ENCODE results near the gene BMP2K. TPM values are rescaled to one million over a fixed set of nuclear protein-coding genes. Genes with fewer than 3 reads are reported as not detected.
"Not testable (repeated sequence)": the region's sequence is repeated elsewhere in the genome, so short reads cannot be mapped to it uniquely, and the experiment has no call there.

Gene BMP2K
- total RNA-seq, 1 donor from 2014 or later = 25.2 TPM

DNA sequence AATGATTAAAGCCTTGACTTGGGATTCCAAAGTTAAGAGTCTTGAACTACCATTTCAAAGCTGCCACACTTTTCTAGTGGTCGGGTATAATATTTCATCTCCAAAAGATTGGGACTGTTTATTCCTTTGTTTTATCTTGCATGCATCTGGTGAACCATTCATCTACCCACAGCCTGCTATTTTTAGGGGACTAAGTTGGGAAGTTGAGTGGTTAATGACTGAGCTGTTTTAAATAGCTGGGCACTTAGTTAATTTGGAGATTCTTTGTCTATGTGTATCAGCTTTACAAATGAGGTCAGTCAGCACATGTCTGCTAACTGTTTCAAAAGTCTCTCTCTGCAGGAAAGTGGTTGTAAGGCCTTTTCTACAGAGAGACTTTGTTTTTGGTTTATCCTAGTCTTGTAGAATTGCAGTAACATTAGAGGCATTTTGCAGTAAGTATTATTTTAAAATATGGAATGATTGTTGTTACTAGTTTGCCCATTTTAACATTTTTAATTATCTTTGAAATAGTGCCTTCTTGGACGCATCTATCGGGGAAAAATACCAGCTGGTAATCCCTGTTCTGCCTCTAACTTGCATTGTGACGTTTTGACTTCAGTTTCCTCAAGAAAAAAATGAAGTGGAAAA lies 8.2 kb downstream of the BMP2K start:
- no peaks in the 10 kb centered on the region for H3K27me3 ChIP-seq (ENCODE audit: control insufficient read depth, insufficient read depth, low read length)
- TF ChIP-seq, protein P1, sequence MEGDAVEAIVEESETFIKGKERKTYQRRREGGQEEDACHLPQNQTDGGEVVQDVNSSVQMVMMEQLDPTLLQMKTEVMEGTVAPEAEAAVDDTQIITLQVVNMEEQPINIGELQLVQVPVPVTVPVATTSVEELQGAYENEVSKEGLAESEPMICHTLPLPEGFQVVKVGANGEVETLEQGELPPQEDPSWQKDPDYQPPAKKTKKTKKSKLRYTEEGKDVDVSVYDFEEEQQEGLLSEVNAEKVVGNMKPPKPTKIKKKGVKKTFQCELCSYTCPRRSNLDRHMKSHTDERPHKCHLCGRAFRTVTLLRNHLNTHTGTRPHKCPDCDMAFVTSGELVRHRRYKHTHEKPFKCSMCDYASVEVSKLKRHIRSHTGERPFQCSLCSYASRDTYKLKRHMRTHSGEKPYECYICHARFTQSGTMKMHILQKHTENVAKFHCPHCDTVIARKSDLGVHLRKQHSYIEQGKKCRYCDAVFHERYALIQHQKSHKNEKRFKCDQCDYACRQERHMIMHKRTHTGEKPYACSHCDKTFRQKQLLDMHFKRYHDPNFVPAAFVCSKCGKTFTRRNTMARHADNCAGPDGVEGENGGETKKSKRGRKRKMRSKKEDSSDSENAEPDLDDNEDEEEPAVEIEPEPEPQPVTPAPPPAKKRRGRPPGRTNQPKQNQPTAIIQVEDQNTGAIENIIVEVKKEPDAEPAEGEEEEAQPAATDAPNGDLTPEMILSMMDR (IDR thresholded peaks at IDR 0.05; ENCODE audit: insufficient read depth, low read length, poor library complexity, severe bottlenecking) = no peak
- no peak overlapping the region for H3K4me3 ChIP-seq (ENCODE audit: low read depth, low read length)
- no peak for DNase-seq (ENCODE audit: low read depth)
- no peaks in the 10 kb centered on the region for H3K36me3 ChIP-seq (ENCODE audit: control insufficient read depth, insufficient read depth, low read length)

DNA sequence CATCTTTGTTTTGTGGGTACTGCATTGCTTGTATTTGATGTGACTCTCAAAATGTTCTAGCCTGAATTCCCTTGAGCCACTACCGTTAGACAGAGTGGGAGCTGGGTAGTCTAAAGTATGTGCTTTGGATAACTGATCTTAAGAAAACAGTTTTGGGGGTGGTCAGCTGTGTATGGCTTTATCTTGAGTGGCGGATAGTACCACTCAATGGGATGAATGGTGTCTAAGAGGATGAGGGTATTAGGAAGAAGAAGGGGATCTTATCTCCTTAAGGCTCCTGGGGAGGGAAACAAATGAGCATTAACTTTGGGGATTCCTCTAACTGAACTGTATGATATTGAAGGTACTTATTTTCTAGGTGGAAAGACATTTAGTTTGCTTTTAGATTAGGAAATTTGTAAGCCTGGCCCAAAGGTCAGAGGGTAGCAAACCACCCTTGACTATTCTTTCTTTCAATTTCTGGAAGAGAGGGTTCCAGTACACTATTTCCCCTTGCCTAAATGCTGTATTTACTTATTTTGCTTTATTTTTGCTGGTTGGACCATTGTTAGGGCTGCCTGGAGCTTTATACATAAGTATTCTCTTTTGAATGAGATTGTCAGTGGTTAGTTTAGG lies 11.3 kb downstream of the BMP2K start:
- TF ChIP-seq, protein P1 (IDR thresholded peaks at IDR 0.05; ENCODE audit: insufficient read depth, low read length, poor library complexity, severe bottlenecking) = no peak

DNA sequence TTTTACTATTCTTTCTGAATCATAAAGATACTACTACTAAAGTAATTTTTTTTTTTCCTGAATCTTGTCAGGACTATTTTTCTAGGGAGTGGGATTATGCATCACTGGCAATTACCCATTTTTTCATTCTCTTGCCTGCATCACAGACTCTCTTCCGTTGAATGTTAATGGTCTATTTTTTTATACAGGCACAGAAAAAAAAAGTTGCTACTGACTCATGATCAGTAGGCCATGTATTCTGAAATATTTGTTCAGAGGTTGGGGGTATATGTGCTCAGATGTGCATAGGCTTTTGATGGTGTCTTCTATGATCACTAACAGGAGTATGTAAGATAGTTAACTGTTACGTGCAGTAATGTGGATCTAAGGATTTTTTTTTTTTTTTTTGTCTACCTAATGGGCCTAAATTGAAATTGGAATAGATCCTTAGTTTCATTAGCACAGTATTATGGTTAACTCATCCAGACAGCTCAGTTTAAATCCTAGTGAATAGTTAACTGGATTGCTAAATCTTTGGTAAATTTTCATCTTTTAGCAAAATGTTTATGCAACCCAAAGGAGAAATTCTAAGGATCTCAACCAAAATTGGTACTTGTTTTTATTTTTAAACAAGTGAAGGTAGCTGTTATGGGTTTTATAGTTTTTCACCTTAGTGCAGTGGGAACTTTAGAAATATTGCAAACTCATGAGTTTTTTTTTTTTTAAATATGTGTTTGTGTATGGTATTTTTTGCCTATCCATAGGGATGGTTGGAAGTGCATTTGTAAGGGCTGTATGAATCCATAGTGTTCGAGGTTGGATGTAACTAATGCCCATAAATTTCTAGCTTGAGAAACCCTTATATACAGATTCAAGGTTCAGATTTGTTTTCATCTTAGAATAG lies 12.1 kb downstream of the BMP2K start:
- Histone ChIP-seq H3K27me3 (ENCODE audit: control insufficient read depth, insufficient read depth, low read length) (no peaks in the 10 kb centered on the region), H3K4me3 (ENCODE audit: low read depth, low read length) (no peak overlapping the region), H3K36me3 (ENCODE audit: control insufficient read depth, insufficient read depth, low read length) (no peaks in the 10 kb centered on the region)
- TF ChIP-seq, protein P1 (IDR thresholded peaks at IDR 0.05; ENCODE audit: insufficient read depth, low read length, poor library complexity, severe bottlenecking) = no peak
- DNase-seq (ENCODE audit: low read depth) = no peak

More for the DNA sequence above, 11.3 kb downstream of the BMP2K start:
- no peak overlapping the region for H3K4me3 ChIP-seq (ENCODE audit: low read depth, low read length)
- no peaks in the 10 kb centered on the region for H3K27me3 ChIP-seq (ENCODE audit: control insufficient read depth, insufficient read depth, low read length)
- no peak for DNase-seq (ENCODE audit: low read depth)
- H3K36me3 ChIP-seq (ENCODE audit: control insufficient read depth, insufficient read depth, low read length) = no peaks in the 10 kb centered on the region

DNA sequence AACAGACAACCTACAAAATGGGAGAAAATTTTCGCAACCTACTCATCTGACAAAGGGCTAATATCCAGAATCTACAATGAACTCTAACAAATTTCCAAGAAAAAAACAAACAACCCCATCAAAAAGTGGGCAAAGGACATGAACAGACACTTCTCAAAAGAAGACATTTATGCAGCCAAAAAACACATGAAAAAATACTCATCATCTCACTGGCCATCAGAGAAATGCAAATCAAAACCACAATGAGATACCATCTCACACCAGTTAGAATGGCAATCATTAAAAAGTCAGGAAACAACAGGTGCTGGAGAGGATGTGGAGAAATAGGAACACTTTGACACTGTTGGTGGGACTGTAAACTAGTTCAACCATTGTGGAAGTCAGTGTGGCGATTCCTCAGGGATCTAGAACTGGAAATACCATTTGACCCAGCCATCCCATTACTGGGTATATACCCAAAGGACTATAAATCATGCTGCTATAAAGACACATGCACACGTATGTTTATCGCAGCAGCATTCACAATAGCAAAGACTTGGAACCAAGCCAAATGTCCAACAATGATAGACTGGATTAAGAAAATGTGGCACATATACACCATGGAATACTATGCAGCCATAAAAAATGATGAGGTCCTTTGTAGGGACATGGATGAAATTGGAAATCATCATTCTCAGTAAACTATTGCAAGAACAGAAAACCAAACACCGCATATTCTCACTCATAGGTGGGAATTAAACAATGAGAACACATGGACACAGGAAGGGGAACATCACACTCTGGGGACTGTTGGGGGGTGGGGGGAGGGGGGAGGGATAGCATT lies 19.7 kb downstream of the BMP2K start:
- H3K27me3 ChIP-seq (ENCODE audit: control insufficient read depth, insufficient read depth, low read length); H3K36me3 ChIP-seq (ENCODE audit: control insufficient read depth, insufficient read depth, low read length); H3K4me3 ChIP-seq (ENCODE audit: low read depth, low read length); DNase-seq (ENCODE audit: low read depth): not testable (repeated sequence)

DNA sequence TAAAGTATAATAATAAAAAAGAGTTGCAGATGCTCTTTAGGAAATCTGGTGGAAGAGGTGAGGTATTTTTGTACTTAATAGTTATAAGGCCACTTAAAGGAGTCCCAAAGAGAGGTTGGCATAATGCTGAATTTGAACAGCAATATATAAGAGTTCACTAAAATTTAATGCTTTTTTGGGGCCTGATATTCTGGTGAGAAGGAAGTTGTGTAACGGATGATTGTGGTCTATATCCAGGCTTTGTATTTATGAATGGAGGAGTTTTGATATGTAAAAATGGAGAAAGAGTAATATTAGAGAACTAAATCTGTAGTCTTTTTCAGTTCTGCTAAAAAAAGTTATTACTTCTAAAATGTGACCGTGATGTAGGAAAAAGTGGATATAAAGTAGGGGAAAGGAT lies 20.4 kb downstream of the BMP2K start:
- no peaks in the 10 kb centered on the region for H3K27me3 ChIP-seq (ENCODE audit: control insufficient read depth, insufficient read depth, low read length)
- no peaks in the 10 kb centered on the region for H3K36me3 ChIP-seq (ENCODE audit: control insufficient read depth, insufficient read depth, low read length)
- TF ChIP-seq, protein P1 (IDR thresholded peaks at IDR 0.05; ENCODE audit: insufficient read depth, low read length, poor library complexity, severe bottlenecking) = no peak
- H3K4me3 ChIP-seq (ENCODE audit: low read depth, low read length) = no peak overlapping the region
- no peak for DNase-seq (ENCODE audit: low read depth)

Data from kidney epithelial cell (primary cell).